GM12874 (cell line): ENCODE results near the gene DNAJC3.

Experiments used
- TF ChIP-seq, protein P1 (sequence below): IDR thresholded peaks from 2 replicates; pipeline ENCODE4 v1.5.1; 2011; ENCODE audit warnings: low read depth, mild to moderate bottlenecking, control low read depth, low read length, moderate library complexity; ENCODE audit not compliant: insufficient read depth

DNAJC3 gene

GRCh38 chr13:95814495-95814894 lies 137.6 kb downstream of the DNAJC3 start:
- TF ChIP-seq, protein P1, sequence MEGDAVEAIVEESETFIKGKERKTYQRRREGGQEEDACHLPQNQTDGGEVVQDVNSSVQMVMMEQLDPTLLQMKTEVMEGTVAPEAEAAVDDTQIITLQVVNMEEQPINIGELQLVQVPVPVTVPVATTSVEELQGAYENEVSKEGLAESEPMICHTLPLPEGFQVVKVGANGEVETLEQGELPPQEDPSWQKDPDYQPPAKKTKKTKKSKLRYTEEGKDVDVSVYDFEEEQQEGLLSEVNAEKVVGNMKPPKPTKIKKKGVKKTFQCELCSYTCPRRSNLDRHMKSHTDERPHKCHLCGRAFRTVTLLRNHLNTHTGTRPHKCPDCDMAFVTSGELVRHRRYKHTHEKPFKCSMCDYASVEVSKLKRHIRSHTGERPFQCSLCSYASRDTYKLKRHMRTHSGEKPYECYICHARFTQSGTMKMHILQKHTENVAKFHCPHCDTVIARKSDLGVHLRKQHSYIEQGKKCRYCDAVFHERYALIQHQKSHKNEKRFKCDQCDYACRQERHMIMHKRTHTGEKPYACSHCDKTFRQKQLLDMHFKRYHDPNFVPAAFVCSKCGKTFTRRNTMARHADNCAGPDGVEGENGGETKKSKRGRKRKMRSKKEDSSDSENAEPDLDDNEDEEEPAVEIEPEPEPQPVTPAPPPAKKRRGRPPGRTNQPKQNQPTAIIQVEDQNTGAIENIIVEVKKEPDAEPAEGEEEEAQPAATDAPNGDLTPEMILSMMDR, result no peak

DNA sequence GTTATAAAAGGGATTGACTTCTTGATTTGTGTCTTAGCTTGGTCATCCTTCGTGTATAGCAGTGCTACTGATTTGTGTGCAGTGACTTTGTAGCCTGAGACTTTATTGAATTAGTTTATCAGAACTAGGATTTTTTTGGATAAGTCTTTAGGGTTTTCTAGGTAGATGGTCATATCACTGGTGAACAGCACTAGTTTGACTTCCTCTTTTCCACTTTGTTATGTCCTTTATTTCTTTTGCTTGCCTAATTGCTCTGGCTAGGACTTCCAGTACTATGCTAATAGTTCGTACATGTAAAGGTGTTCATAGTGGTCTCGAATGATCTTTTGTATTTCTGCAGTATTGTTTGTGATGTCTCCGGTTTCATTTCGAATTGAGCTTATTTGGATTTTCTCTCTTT lies 145.4 kb downstream of the DNAJC3 start:
- TF ChIP-seq, protein P1, result no peak

DNA sequence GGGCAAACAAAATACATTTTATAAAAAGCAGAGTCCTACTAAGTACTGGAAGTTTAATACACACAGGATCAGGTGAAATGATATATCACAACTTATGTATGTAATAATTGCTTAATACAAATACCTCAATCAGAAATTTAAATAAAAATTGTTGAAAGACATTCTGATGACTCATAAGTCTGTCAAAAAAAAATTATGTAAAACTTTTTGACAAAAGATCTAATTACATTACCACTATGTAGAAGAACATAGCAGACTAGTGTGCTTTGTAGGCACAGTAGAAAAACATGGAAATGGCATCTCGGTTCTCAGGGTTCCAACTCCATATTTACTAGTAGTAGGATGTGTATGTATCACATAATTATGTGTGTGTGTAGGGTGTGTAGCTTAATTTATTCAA lies 156.2 kb downstream of the DNAJC3 start:
- TF ChIP-seq, protein P1, result no peak

DNA sequence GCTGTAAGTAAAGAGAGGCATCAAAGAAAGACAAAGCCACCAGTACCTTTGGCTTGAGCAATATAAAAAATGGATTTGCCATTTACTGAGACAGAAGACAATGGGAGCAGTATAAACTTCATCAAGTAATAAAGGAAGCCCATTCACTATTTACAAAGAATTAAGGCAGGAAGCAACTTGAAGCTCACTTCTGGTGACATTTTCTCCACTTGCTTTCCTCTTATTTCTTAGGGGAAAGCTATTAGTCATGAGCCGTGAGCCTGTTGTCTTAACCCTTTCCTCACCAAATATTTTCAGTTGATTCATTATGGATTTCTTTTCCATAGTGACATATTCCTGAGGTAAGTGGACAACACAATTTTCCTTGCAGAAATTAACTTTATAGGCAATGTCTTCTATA lies 156.8 kb downstream of the DNAJC3 start:
- TF ChIP-seq, protein P1, result no peak

- TF ChIP-seq, protein P1, result peak; percentile 84
Measured at GRCh38 chr13:95834134-95834765, 157.3 kb downstream of the DNAJC3 start.

DNA sequence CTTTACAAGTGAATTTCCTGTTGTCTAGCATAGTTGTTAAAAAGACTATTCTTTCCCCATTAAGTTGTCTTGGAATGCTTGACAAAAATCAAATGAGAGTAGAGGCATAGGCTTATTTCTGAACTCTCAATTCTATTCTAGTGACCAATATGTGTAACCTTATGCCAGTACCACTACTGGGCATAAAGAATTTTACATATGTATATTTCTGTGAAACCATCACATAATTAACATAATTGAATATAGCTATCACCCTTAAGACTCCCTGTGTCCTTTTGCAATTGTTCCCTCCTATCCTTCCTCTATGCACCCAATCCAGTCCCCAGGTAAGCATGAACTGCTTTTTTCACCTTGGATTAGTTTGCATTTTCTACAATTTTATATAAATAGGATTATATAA lies 165.0 kb downstream of the DNAJC3 start:
- TF ChIP-seq, protein P1, result no peak

DNA sequence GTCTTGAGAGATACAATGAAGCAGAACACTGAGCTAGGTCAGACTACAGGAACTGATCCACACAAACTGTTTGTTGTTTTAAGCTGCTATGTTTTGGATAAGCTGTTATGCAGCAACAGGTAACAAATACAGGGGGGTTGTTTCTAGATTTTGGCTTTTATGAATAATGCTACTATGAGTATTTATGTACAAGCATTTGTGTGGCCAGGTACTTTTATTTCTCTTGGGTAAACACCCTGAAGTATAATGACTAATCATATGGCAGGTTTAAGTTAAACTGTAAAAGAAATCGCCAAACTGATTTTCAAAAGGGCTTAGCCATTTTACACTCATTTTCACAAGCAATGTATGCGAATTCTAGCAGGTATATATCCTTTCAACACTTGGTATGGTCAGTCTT lies 166.0 kb downstream of the DNAJC3 start:
- TF ChIP-seq, protein P1, result no peak
